Hepatocyte (in vitro differentiated cells): Measurements from ENCODE around the gene COX15. TPM values are rescaled to one million over a fixed set of nuclear protein-coding genes. Genes with fewer than 3 reads are reported as not detected.

Experiments used
- DNase-seq: peaks from one replicate; pipeline ENCODE4 v3.0.0-alpha.2; 2016; ENCODE audit warnings: low spot score
- H2AFZ ChIP-seq: fragments of 200-600 bp; sonication (generic); 2 replicates; pipeline ENCODE4 v1.6.0; 2016; ENCODE audit warnings: antibody characterized with exemption, mild to moderate bottlenecking
- H3K27ac ChIP-seq: fragments of 200-600 bp; sonication (generic); 2 replicates; pipeline ENCODE4 v1.5.1; 2016; ENCODE audit warnings: mild to moderate bottlenecking
- H3K27me3 ChIP-seq: fragments of 200-600 bp; sonication (generic); 2 replicates; pipeline ENCODE4 v1.6.1; 2016
- H3K36me3 ChIP-seq: fragments of 200-600 bp; sonication (generic); replicated peaks from 2 replicates; pipeline ENCODE4 v1.5.1; 2016; ENCODE audit warnings: low read depth; ENCODE audit not compliant: insufficient read depth
- H3K4me1 ChIP-seq: fragments of 200-600 bp; sonication (generic); 2 replicates; pipeline ENCODE4 v1.5.1; 2016; ENCODE audit warnings: mild to moderate bottlenecking, moderate library complexity; ENCODE audit not compliant: insufficient read depth
- H3K4me2 ChIP-seq: fragments of 200-600 bp; sonication (generic); 2 replicates; pipeline ENCODE4 v1.6.0; 2016
- H3K4me3 ChIP-seq: fragments of 200-600 bp; sonication (generic); 2 replicates; pipeline ENCODE4 v1.5.1; 2016; ENCODE audit warnings: mild to moderate bottlenecking
- H3K79me2 ChIP-seq: fragments of 200-600 bp; sonication (generic); 2 replicates; pipeline ENCODE4 v1.6.0; 2017; ENCODE audit warnings: mild to moderate bottlenecking
- H3K9me2 ChIP-seq: fragments of 200-600 bp; sonication (generic); replicated peaks from 2 replicates; pipeline ENCODE4 v1.6.0; 2017; ENCODE audit warnings: mild to moderate bottlenecking; ENCODE audit not compliant: insufficient read depth
- H3K9me3 ChIP-seq: fragments of 200-600 bp; sonication (generic); 2 replicates; pipeline ENCODE4 v1.5.1; 2016; ENCODE audit warnings: low read depth, mild to moderate bottlenecking
- H4K20me1 ChIP-seq: fragments of 200-600 bp; sonication (generic); 2 replicates; pipeline ENCODE4 v1.6.0; 2016; ENCODE audit warnings: mild to moderate bottlenecking; ENCODE audit not compliant: insufficient read depth, poor library complexity, severe bottlenecking
- CTCF ChIP-seq: fragments of 200-600 bp; sonication (generic); IDR thresholded peaks from 2 replicates; pipeline ENCODE4 v1.5.1; 2016; ENCODE audit warnings: antibody characterized with exemption, mild to moderate bottlenecking; ENCODE audit not compliant: poor library complexity
- EZH2 ChIP-seq: fragments of 200-600 bp; sonication (generic); IDR thresholded peaks from 2 replicates; pipeline ENCODE4 v1.6.1; 2016; ENCODE audit warnings: antibody characterized with exemption, mild to moderate bottlenecking, borderline replicate concordance
- EZH2phosphoT487 ChIP-seq: fragments of 200-600 bp; sonication (generic); IDR thresholded peaks from one replicate; pipeline ENCODE4 v1.6.1; 2018; ENCODE audit warnings: antibody characterized with exemption, mild to moderate bottlenecking, low read depth, moderate library complexity; ENCODE audit not compliant: unreplicated experiment, severe bottlenecking
- WGBS: methylation state at CpG from one replicate; pipeline ENCODE4 v1.1.6; 2016; ENCODE audit warnings: low lambda C conversion rate; ENCODE audit errors: missing lambda C conversion rate; 5-methylcytosine and 5-hydroxymethylcytosine counted together
- polyA plus RNA-seq: library from polyadenylated mRNA; unstranded; fragments of >200 nt; fragmentation: Nextera tagmentation; extraction: Ambion mirVana; gene quantifications from 2 replicates; pipeline ENCODE4 v1.2.1, GENCODE V29; 2016
- total RNA-seq: library from RNA; depleted of rRNA; stranded (reverse); fragments of >200 nt; gene quantifications from 2 replicates; pipeline ENCODE4 v1.2.3, GENCODE V29; 2014

COX15 gene
- total and polyA plus RNA-seq, 2 experiments from 2014 or later: 28.5 to 42.0 TPM

- H3K27ac ChIP-seq: no peak overlapping the region
- 69% methylated on average over 4 of the region's 4 CpGs for WGBS
- no peaks in the 10 kb centered on the region for H4K20me1 ChIP-seq
- no peak for DNase-seq
- H3K4me2 ChIP-seq: no peak overlapping the region
- H3K79me2 ChIP-seq: no peaks in the 10 kb centered on the region
- no peaks in the 10 kb centered on the region for H3K27me3 ChIP-seq
- no peak for TF ChIP-seq EZH2
- TF ChIP-seq EZH2phosphoT487: no peak
- TF ChIP-seq CTCF: no peak
- no peaks in the 10 kb centered on the region for H3K9me3 ChIP-seq
- H3K4me1 ChIP-seq: no peaks in the 10 kb centered on the region
- H3K9me2 ChIP-seq: no peaks in the 10 kb centered on the region
- no peak overlapping the region for H3K4me3 ChIP-seq
- no peaks in the 10 kb centered on the region for H3K36me3 ChIP-seq
- H2AFZ ChIP-seq: no peak overlapping the region
These were observed 22.3 kb downstream of the COX15 start for GRCh38 chr10:99709480-99710229.

- Histone ChIP-seq H3K27ac (peak overlapping the region; percentile 14), H3K4me2 (no peak overlapping the region), H3K4me3 (no peak overlapping the region), H3K79me2 (no peaks in the 10 kb centered on the region), H3K36me3 (no peaks in the 10 kb centered on the region), H3K27me3 (no peaks in the 10 kb centered on the region), H4K20me1 (no peaks in the 10 kb centered on the region), H2AFZ (no peak overlapping the region), H3K9me2 (no peaks in the 10 kb centered on the region), H3K9me3 (no peaks in the 10 kb centered on the region), H3K4me1 (no peaks in the 10 kb centered on the region)
- 77% methylated on average over 1 of the region's 1 CpG for WGBS
- DNase-seq: no peak
- no peak for TF ChIP-seq EZH2
- TF ChIP-seq CTCF: no peak
- no peak for TF ChIP-seq EZH2phosphoT487
These were observed 23.4 kb downstream of the COX15 start for GRCh38 chr10:99708428-99709012.

- no peak for DNase-seq
- Histone ChIP-seq H3K9me3 (no peaks in the 10 kb centered on the region), H3K27me3 (no peaks in the 10 kb centered on the region), H4K20me1 (no peaks in the 10 kb centered on the region), H3K79me2 (no peaks in the 10 kb centered on the region), H3K9me2 (no peaks in the 10 kb centered on the region), H3K4me1 (no peaks in the 10 kb centered on the region), H3K27ac (no peak overlapping the region), H2AFZ (no peak overlapping the region), H3K4me3 (no peak overlapping the region), H3K4me2 (no peak overlapping the region), H3K36me3 (no peaks in the 10 kb centered on the region)
- TF ChIP-seq EZH2phosphoT487 (no peak), EZH2 (no peak), CTCF (no peak)
- WGBS: 95% methylated on average over 4 of the region's 4 CpGs
These were observed 31.3 kb downstream of the COX15 start for GRCh38 chr10:99700649-99701048.
